ENCODE results near the gene C2. TPM values are rescaled to one million over a fixed set of nuclear protein-coding genes. Genes with fewer than 3 reads are reported as not detected.

The C2 gene
- total RNA-seq, 4 donors from 2014 or later = 3.3 to 33.4 (median 14.4) TPM

DNA sequence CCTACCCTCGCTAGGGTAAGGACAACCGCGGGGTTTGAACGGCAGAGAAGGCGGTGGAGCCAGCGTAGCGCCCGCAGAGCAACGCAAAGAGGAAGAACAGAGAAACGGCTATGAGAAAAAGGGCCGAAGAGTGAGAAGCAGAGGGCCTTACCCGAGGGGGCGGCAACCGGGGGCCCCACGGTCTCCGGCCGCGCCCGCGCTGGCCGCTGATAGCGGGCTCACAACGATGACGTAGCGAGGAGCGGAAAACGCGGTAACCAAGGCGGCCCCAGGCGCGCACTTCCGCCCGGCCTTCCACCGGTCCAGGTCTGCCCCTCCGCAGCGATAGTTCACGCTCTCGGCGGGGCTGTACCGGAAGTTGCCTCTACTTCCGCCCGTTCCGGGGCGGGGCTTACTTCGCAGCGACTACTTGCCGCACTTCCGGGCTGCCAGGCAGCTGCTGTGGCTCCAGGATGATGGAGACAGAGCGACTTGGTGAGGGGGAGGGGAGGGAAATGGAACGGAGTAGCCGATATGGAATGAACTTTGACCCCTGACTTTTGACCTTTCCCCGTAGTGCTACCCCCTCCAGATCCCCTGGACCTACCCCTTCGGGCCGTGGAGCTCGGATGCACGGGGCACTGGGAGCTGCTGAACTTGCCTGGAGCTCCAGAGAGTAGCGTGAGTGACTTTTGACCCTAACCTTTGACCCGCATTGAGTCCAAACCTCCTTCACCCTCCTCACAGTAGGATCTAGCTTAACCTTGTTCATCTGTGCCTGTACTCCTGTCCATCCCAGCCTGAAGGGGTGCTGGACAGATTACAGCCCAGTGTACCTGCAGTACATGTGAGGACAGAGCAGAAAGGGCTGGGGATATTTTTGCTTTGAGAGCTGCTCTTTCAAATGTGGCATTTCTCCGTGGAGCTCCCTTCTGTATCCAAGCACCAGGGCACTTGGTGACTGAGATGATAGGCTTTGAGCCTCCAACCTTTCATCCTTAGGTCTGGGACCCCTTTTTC is 31.5 kb downstream of the C2 start, which contains the start of the genes NELFE and SKIC2:
Gene NELFE (minus strand): TSS at position 231 of the 999 bp plus-strand sequence. CDS start 525 bp downstream, outside the sequence.
Gene SKIC2 (plus strand): TSS at position 435 of the 999 bp plus-strand sequence. CDS start 18 bp downstream, at position 453.
- Histone ChIP-seq H3K27me3 (no peaks in the 10 kb centered on the region), H3K36me3 (peaks cover 0 to 71% of the 10 kb centered on the region in 2 donors)
- 0% methylated on average over 26 of the region's 59 CpGs; no CpG with 5 or more reads in 1 of the 2 donors for WGBS, 2 donors (ENCODE audit: low coverage in 1 of 2)

DNA sequence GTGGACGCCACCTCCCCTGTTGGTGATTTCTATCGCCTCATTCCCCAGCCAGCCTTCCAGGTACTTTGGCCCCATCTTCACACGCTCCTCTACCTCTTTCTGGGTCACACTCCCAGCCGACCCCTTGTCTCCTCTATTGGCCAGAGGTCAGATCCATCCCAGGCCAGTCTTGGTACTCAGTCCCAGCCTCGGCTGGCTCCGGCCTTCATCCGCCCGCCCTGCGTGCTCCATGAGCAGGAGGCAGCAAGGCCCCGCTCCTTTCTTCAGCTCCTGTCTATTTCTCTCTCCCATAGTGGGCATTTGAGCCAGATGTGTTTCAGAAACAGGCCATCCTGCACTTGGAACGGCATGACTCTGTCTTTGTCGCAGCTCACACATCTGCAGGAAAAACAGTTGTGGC is 34.1 kb downstream of the C2 start:
- Histone ChIP-seq H3K4me1 (peaks cover 2 to 30% (median 14%) of the 10 kb centered on the region in 3 donors), H3K27me3 (no peaks in the 10 kb centered on the region), H3K27ac (no peak overlapping the region), H3K36me3 (peaks cover 0 to 71% of the 10 kb centered on the region in 2 donors), H3K4me3 (no peak overlapping the region), H3K9me3 (no peaks in the 10 kb centered on the region)
- ATAC-seq = no peak
- no peak for TF ChIP-seq POLR2A (IDR thresholded peaks at IDR 0.05)
- no peak for TF ChIP-seq EP300 (IDR thresholded peaks at IDR 0.05)
- no peak for TF ChIP-seq POLR2AphosphoS5 (IDR thresholded peaks at IDR 0.05)
- TF ChIP-seq, protein P1, sequence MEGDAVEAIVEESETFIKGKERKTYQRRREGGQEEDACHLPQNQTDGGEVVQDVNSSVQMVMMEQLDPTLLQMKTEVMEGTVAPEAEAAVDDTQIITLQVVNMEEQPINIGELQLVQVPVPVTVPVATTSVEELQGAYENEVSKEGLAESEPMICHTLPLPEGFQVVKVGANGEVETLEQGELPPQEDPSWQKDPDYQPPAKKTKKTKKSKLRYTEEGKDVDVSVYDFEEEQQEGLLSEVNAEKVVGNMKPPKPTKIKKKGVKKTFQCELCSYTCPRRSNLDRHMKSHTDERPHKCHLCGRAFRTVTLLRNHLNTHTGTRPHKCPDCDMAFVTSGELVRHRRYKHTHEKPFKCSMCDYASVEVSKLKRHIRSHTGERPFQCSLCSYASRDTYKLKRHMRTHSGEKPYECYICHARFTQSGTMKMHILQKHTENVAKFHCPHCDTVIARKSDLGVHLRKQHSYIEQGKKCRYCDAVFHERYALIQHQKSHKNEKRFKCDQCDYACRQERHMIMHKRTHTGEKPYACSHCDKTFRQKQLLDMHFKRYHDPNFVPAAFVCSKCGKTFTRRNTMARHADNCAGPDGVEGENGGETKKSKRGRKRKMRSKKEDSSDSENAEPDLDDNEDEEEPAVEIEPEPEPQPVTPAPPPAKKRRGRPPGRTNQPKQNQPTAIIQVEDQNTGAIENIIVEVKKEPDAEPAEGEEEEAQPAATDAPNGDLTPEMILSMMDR (IDR thresholded peaks at IDR 0.05) = no peak
- 50 to 88% methylated on average over 1 to 9 of the region's 12 CpGs for WGBS, 2 donors (ENCODE audit: low coverage in 1 of 2)

More for the DNA sequence above, 31.5 kb downstream of the C2 start, which contains the start of the genes NELFE and SKIC2:
- Histone ChIP-seq H3K9me3 (no peaks in the 10 kb centered on the region), H3K27ac (peak within 1 kb of the TSS; percentile 72 to 93 (median 89)), H3K4me1 (peaks cover 2 to 30% (median 14%) of the 10 kb centered on the region in 3 donors), H3K4me3 (peak within 1 kb of the TSS; percentile 75 to 93)
- peak; percentile 100 for ATAC-seq
- TF ChIP-seq POLR2AphosphoS5 (IDR thresholded peaks at IDR 0.05) (peak; percentile 87), POLR2A (IDR thresholded peaks at IDR 0.05) (peak; percentile 73 to 77), EP300 (IDR thresholded peaks at IDR 0.05) (no peak)
- TF ChIP-seq, protein P1 (IDR thresholded peaks at IDR 0.05) = no peak

DNA sequence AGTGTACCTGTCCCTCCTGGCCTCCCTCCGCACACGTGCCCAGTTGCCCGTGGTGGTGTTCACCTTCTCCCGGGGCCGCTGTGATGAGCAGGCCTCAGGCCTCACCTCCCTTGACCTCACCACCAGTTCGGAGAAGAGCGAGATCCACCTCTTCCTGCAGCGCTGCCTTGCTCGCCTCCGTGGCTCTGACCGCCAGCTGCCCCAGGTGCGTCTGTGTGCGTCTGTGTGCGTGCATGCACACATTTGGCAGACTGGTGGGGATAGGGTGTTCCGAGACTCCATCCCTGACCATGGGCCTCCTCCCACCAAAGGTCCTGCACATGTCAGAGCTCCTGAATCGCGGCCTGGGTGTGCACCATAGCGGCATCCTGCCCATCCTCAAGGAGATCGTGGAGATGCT is 36.4 kb downstream of the C2 start:
- Histone ChIP-seq H3K27me3 (no peaks in the 10 kb centered on the region), H3K36me3 (peaks cover 0 to 87% of the 10 kb centered on the region in 2 donors), H3K4me1 (peaks cover 0 to 16% (median 7%) of the 10 kb centered on the region in 3 donors), H3K9me3 (no peaks in the 10 kb centered on the region), H3K4me3 (no peak overlapping the region), H3K27ac (no peak overlapping the region)
- ATAC-seq = no peak
- TF ChIP-seq POLR2A (IDR thresholded peaks at IDR 0.05) (no peak), EP300 (IDR thresholded peaks at IDR 0.05) (no peak), POLR2AphosphoS5 (IDR thresholded peaks at IDR 0.05) (no peak)
- TF ChIP-seq, protein P1 (IDR thresholded peaks at IDR 0.05) = no peak
- WGBS, 2 donors (ENCODE audit: low coverage in 1 of 2) = 83 to 89% methylated on average over 7 to 11 of the region's 19 CpGs

DNA sequence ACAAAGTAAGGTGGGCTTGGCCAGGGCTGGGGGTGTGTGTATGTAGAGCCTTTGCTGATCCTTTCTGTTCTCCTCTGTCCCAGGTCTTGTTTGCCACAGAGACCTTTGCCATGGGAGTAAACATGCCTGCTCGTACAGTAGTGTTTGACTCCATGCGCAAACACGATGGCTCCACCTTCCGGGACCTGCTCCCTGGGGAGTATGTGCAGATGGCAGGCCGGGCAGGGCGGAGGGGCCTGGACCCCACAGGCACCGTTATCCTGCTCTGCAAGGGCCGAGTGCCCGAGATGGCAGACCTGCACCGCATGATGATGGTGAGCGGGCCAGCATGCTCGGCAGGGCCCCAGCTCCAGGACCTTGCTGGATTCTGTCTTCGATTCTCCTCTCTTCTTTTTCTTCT is 38.2 kb downstream of the C2 start:
- Histone ChIP-seq H3K27ac (no peak overlapping the region), H3K36me3 (peaks cover 0 to 99% of the 10 kb centered on the region in 2 donors), H3K4me3 (no peak overlapping the region), H3K4me1 (peaks cover 0 to 14% (median 3%) of the 10 kb centered on the region in 3 donors), H3K27me3 (no peaks in the 10 kb centered on the region), H3K9me3 (no peaks in the 10 kb centered on the region)
- no peak for ATAC-seq
- WGBS, 2 donors (ENCODE audit: low coverage in 1 of 2) = 82% methylated on average over 13 of the region's 13 CpGs; no CpG with 5 or more reads in 1 of the 2 donors
- TF ChIP-seq EP300 (IDR thresholded peaks at IDR 0.05) (no peak), POLR2AphosphoS5 (IDR thresholded peaks at IDR 0.05) (no peak), POLR2A (IDR thresholded peaks at IDR 0.05) (no peak)
- TF ChIP-seq, protein P1 (IDR thresholded peaks at IDR 0.05) = no peak
